ENCODE data around the gene GALNS. TPM values are rescaled to one million over a fixed set of nuclear protein-coding genes. Genes with fewer than 3 reads are reported as not detected.

GALNS gene
- total and polyA plus RNA-seq, 2 of the 8 experiments (the other 6 are each of a cell fraction or from before 2014, with no cell fraction given), result 8.9 to 17.8 TPM

GRCh38 chr16:88809676-88810165, 47.0 kb downstream of the GALNS start:
- Histone ChIP-seq H2BK120ac (replicated peaks; ENCODE audit: low read depth, low read length) (no peak overlapping the region), H3K79me1 (ENCODE audit: low read depth, low read length) (peaks cover 11% of the 10 kb centered on the region), H3K14ac (ENCODE audit: insufficient read length) (no peak overlapping the region), H4K20me1 (replicated peaks in 1 of 2; ENCODE audit: control insufficient read depth in 1 of 2, insufficient read depth in 2 of 2, low read length in 2 of 2) (peaks cover 33 to 48% of the 10 kb centered on the region in 2 experiments), H4K91ac (replicated peaks; ENCODE audit: insufficient read length, low read length) (no peak overlapping the region), H4K5ac (ENCODE audit: insufficient read length, low read depth, low read length) (peak overlapping the region; percentile 16), H3K23me2 (ENCODE audit: low read depth, low read length) (peaks cover 14% of the 10 kb centered on the region), H3K36me3 (ENCODE audit: control insufficient read depth in 2 of 4, insufficient read depth in 4 of 4, low read length in 3 of 4) (peaks cover 36 to 60% (median 46%) of the 10 kb centered on the region in 4 experiments), H3K4ac (replicated peaks; ENCODE audit: insufficient read length, low read depth, low read length) (no peak overlapping the region), H4K8ac (ENCODE audit: extremely low read depth, insufficient read depth, low read length) (peak overlapping the region; percentile 35; the same call in 1 of the 2 replicates), H3K9me3 (ENCODE audit: insufficient read depth in 2 of 2, low read depth in 1 of 2, low read length in 1 of 2) (no peaks in the 10 kb centered on the region), H2BK15ac (ENCODE audit: low read length) (no peak overlapping the region), H3K79me2 (ENCODE audit: control insufficient read depth in 1 of 2, insufficient read depth in 2 of 2, low read length in 2 of 2) (peaks cover 0 to 26% of the 10 kb centered on the region in 2 experiments; a peak in 2 of 4 replicates), H3K27me3 (replicated peaks in 1 of 4; ENCODE audit: control insufficient read depth in 3 of 4, extremely low read depth in 1 of 4, insufficient read depth in 3 of 4, low read length in 3 of 4) (no peaks in the 10 kb centered on the region), H3K56ac (replicated peaks; ENCODE audit: insufficient read length, low read depth, low read length) (no peak overlapping the region), H3K18ac (ENCODE audit: extremely low read depth, low read length) (no peak overlapping the region), H2BK12ac (ENCODE audit: low read depth, low read length) (no peak overlapping the region), H3K4me3 (ENCODE audit: extremely low read depth in 1 of 4, insufficient read depth in 2 of 4, low read depth in 3 of 4, low read length in 4 of 4) (peak overlapping the region in 1 of 4 experiments; percentile 80; a peak in 2 of 8 replicates), H2BK5ac (ENCODE audit: low read depth, low read length) (no peak overlapping the region), H3K27ac (ENCODE audit: low read depth, low read length) (0 out of 2 replicates have a peak overlapping the region, but pooled peaks have one; percentile 19), H3K23ac (ENCODE audit: insufficient read length) (no peak overlapping the region), H2AFZ (ENCODE audit: low read length) (no peak overlapping the region), H2AK5ac (ENCODE audit: low read depth, low read length) (no peak overlapping the region), H2BK20ac (ENCODE audit: low read length) (no peak overlapping the region), H3K4me1 (replicated peaks in 1 of 4; ENCODE audit: control insufficient read depth in 3 of 4, insufficient read depth in 4 of 4, low read length in 3 of 4) (peaks cover 0 to 16% (median 9%) of the 10 kb centered on the region in 4 experiments; a peak in 6 of 7 replicates), H3K4me2 (ENCODE audit: insufficient read depth in 1 of 2, low read depth in 2 of 2, low read length in 2 of 2) (peak overlapping the region; percentile 82 to 90; a peak in 3 of 4 replicates), H3K9ac (replicated peaks in 1 of 4; ENCODE audit: extremely low read depth in 1 of 4, low read depth in 3 of 4, low read length in 3 of 4) (peak overlapping the region in 2 of 4 experiments; percentile 25 to 41; a peak in 1 of 7 replicates)
- no peak for TF ChIP-seq TAF1 (IDR thresholded peaks at IDR 0.05; ENCODE audit: low read depth, low read length)
- TF ChIP-seq, protein P1, sequence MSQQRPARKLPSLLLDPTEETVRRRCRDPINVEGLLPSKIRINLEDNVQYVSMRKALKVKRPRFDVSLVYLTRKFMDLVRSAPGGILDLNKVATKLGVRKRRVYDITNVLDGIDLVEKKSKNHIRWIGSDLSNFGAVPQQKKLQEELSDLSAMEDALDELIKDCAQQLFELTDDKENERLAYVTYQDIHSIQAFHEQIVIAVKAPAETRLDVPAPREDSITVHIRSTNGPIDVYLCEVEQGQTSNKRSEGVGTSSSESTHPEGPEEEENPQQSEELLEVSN (IDR thresholded peaks at IDR 0.05), result no peak
- no peak for TF ChIP-seq RNF2 (IDR thresholded peaks at IDR 0.05; ENCODE audit: borderline replicate concordance, low read depth, low read length, missing control alignments, poor library complexity, severe bottlenecking)
- TF ChIP-seq HDAC6 (IDR thresholded peaks at IDR 0.05; ENCODE audit: low read depth, low read length), result no peak
- peak in 1 of 2 experiments; percentile 89; a peak in 2 of 3 replicates for TF ChIP-seq POLR2A (IDR thresholded peaks at IDR 0.05; ENCODE audit: control extremely low read depth in 1 of 2, low read depth in 2 of 2, low read length in 2 of 2)
- TF ChIP-seq BRCA1 (IDR thresholded peaks at IDR 0.05; ENCODE audit: low read depth, low read length), result no peak
- TF ChIP-seq, protein P2, sequence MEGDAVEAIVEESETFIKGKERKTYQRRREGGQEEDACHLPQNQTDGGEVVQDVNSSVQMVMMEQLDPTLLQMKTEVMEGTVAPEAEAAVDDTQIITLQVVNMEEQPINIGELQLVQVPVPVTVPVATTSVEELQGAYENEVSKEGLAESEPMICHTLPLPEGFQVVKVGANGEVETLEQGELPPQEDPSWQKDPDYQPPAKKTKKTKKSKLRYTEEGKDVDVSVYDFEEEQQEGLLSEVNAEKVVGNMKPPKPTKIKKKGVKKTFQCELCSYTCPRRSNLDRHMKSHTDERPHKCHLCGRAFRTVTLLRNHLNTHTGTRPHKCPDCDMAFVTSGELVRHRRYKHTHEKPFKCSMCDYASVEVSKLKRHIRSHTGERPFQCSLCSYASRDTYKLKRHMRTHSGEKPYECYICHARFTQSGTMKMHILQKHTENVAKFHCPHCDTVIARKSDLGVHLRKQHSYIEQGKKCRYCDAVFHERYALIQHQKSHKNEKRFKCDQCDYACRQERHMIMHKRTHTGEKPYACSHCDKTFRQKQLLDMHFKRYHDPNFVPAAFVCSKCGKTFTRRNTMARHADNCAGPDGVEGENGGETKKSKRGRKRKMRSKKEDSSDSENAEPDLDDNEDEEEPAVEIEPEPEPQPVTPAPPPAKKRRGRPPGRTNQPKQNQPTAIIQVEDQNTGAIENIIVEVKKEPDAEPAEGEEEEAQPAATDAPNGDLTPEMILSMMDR (IDR thresholded peaks at IDR 0.05; ENCODE audit: control extremely low read depth in 1 of 3, insufficient read depth in 1 of 3, low read depth in 1 of 3, low read length in 3 of 3), result no peak
- TF ChIP-seq TEAD4 (IDR thresholded peaks at IDR 0.05; ENCODE audit: low read depth, low read length), result no peak
- peak; percentile 93; the same call in 1 of the 2 replicates for TF ChIP-seq POLR2AphosphoS5 (IDR thresholded peaks at IDR 0.05; ENCODE audit: low read depth, low read length)
- FAIRE-seq, result no peak
- 87% methylated on average over 10 of the region's 10 CpGs; no CpG with 5 or more reads in 1 of the 2 experiments for WGBS, 2 experiments (ENCODE audit: extremely low coverage in 1 of 2, insufficient coverage in 1 of 2, insufficient read length in 1 of 2, insufficient replicate concordance in 2 of 2, low coverage in 1 of 2, low lambda C conversion rate in 2 of 2, missing lambda C conversion rate in 1 of 2)
- no peak for DNase-seq (ENCODE audit: low read depth in 1 of 2, low spot score in 2 of 2)
- POLR2A ChIA-PET (ENCODE audit: partially characterized antibody), result interaction anchor here (0.6 to 8.1 kb wide), 38 partner anchors 9 to 392 kb away, joined by 3 to 77 read pairs (median 4); partner anchors contain the start of genes CBFA2T3, GALNS, IL17C and SLC22A31
- CTCF ChIA-PET (ENCODE audit: partially characterized antibody), result interaction anchor here (0.6 to 2.2 kb wide), 14 partner anchors 10 to 404 kb away, joined by 3 to 10 read pairs (median 4); no protein-coding TSS in a partner anchor
